Measurements from ENCODE around the gene C2orf68. TPM values are rescaled to one million over a fixed set of nuclear protein-coding genes. Genes with fewer than 3 reads are reported as not detected.

Gene C2orf68
- total and polyA plus RNA-seq, 9 of the 15 experiments (the other 6 are each of a cell fraction or from before 2014, with no cell fraction given), result 22.1 to 50.0 (median 31.8) TPM

DNA sequence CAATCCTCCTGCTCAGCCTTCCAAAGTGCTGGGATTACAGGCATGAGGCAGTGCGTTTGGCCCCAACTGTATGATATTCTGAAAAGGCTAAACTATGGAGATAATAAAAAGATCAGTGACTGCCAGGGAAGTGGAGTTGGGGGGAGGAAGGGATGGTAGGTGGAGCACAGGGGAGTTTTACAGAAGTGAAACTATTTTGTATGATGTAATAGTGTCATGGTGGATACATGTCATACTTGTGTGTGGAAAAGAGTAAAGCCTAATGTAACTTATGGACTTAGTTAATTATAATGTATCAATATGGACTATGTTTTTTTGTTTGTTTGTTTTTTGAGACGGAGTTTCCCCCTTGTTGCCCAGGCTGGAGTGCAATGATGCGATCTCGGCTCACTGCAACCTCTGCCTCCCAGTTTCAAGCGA, 47.7 kb downstream of the C2orf68 start (continued):
- TF ChIP-seq, protein P1, sequence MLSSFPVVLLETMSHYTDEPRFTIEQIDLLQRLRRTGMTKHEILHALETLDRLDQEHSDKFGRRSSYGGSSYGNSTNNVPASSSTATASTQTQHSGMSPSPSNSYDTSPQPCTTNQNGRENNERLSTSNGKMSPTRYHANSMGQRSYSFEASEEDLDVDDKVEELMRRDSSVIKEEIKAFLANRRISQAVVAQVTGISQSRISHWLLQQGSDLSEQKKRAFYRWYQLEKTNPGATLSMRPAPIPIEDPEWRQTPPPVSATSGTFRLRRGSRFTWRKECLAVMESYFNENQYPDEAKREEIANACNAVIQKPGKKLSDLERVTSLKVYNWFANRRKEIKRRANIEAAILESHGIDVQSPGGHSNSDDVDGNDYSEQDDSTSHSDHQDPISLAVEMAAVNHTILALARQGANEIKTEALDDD (IDR thresholded peaks at IDR 0.05), result no peak
- TF ChIP-seq, protein P2, sequence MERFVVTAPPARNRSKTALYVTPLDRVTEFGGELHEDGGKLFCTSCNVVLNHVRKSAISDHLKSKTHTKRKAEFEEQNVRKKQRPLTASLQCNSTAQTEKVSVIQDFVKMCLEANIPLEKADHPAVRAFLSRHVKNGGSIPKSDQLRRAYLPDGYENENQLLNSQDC (CRISPR knock-in tag; IDR thresholded peaks at IDR 0.05), result no peak
- TF ChIP-seq ZNF274 (IDR thresholded peaks at IDR 0.05; ENCODE audit: borderline replicate concordance, low read depth, low read length) (no peak), HLTF (IDR thresholded peaks at IDR 0.05) (no peak), SIN3A (IDR thresholded peaks at IDR 0.05; ENCODE audit: borderline replicate concordance in 2 of 2, control insufficient read depth in 1 of 2, low read depth in 2 of 2, low read length in 2 of 2) (no peak), RBM14 (IDR thresholded peaks at IDR 0.05; ENCODE audit: borderline replicate concordance, insufficient read depth, low read depth, low read length) (no peak), TBP (optimal IDR thresholded peaks at IDR 0.05; ENCODE audit: low read depth, low read length) (no peak), CREM (IDR thresholded peaks at IDR 0.05; ENCODE audit: low read depth) (peak; percentile 34; the same call in 1 of the 2 replicates), MCM5 (IDR thresholded peaks at IDR 0.05; ENCODE audit: low read depth) (no peak), ZNF583 (CRISPR knock-in tag; IDR thresholded peaks at IDR 0.05) (no peak), NCOA2 (IDR thresholded peaks at IDR 0.05; ENCODE audit: partially characterized antibody in 2 of 2) (no peak), FOS (IDR thresholded peaks at IDR 0.05; ENCODE audit: extremely low read depth, insufficient read length) (no peak), HDAC8 (tag; IDR thresholded peaks at IDR 0.05) (0 out of 2 replicates have a peak, but pooled peaks have one; percentile 13), SUPT5H (IDR thresholded peaks at IDR 0.05) (no peak), CEBPG (CRISPR knock-in tag; IDR thresholded peaks at IDR 0.05) (peak; percentile 61; the same call in 1 of the 2 replicates), CEBPG (tag; conservative IDR thresholded peaks at IDR 0.05 in 1 of 2, IDR thresholded peaks at IDR 0.05 in 1 of 2) (peak; percentile 89 to 94), PHB2 (IDR thresholded peaks at IDR 0.05; ENCODE audit: low read depth) (no peak)
- TF ChIP-seq, protein P3, sequence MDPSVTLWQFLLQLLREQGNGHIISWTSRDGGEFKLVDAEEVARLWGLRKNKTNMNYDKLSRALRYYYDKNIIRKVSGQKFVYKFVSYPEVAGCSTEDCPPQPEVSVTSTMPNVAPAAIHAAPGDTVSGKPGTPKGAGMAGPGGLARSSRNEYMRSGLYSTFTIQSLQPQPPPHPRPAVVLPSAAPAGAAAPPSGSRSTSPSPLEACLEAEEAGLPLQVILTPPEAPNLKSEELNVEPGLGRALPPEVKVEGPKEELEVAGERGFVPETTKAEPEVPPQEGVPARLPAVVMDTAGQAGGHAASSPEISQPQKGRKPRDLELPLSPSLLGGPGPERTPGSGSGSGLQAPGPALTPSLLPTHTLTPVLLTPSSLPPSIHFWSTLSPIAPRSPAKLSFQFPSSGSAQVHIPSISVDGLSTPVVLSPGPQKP (CRISPR knock-in tag; IDR thresholded peaks at IDR 0.05), result no peak
- TF ChIP-seq, protein P4, sequence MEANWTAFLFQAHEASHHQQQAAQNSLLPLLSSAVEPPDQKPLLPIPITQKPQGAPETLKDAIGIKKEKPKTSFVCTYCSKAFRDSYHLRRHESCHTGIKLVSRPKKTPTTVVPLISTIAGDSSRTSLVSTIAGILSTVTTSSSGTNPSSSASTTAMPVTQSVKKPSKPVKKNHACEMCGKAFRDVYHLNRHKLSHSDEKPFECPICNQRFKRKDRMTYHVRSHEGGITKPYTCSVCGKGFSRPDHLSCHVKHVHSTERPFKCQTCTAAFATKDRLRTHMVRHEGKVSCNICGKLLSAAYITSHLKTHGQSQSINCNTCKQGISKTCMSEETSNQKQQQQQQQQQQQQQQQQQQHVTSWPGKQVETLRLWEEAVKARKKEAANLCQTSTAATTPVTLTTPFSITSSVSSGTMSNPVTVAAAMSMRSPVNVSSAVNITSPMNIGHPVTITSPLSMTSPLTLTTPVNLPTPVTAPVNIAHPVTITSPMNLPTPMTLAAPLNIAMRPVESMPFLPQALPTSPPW (CRISPR knock-in tag; IDR thresholded peaks at IDR 0.05), result peak; percentile 75
- TF ChIP-seq, protein P5, sequence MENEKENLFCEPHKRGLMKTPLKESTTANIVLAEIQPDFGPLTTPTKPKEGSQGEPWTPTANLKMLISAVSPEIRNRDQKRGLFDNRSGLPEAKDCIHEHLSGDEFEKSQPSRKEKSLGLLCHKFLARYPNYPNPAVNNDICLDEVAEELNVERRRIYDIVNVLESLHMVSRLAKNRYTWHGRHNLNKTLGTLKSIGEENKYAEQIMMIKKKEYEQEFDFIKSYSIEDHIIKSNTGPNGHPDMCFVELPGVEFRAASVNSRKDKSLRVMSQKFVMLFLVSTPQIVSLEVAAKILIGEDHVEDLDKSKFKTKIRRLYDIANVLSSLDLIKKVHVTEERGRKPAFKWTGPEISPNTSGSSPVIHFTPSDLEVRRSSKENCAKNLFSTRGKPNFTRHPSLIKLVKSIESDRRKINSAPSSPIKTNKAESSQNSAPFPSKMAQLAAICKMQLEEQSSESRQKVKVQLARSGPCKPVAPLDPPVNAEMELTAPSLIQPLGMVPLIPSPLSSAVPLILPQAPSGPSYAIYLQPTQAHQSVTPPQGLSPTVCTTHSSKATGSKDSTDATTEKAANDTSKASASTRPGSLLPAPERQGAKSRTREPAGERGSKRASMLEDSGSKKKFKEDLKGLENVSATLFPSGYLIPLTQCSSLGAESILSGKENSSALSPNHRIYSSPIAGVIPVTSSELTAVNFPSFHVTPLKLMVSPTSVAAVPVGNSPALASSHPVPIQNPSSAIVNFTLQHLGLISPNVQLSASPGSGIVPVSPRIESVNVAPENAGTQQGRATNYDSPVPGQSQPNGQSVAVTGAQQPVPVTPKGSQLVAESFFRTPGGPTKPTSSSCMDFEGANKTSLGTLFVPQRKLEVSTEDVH (IDR thresholded peaks at IDR 0.05; ENCODE audit: low read depth, partially characterized antibody), result peak; percentile 32
- TF ChIP-seq, protein P6, sequence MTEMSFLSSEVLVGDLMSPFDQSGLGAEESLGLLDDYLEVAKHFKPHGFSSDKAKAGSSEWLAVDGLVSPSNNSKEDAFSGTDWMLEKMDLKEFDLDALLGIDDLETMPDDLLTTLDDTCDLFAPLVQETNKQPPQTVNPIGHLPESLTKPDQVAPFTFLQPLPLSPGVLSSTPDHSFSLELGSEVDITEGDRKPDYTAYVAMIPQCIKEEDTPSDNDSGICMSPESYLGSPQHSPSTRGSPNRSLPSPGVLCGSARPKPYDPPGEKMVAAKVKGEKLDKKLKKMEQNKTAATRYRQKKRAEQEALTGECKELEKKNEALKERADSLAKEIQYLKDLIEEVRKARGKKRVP (CRISPR knock-in tag; IDR thresholded peaks at IDR 0.05), result peak; percentile 80
